HEK293T (cell line): ENCODE data around the gene ADGRL3.

Experiments
- ARNT ChIP-seq: fragments of 450-650 bp; IDR thresholded peaks from 2 replicates; pipeline ENCODE4 v1.6.1; 2017; ENCODE audit warnings: mild to moderate bottlenecking
- BHLHE40 ChIP-seq: fragments of 450-650 bp; IDR thresholded peaks from 2 replicates; pipeline ENCODE4 v1.6.1; 2016; ENCODE audit warnings: mild to moderate bottlenecking, moderate library complexity, borderline replicate concordance
- CTBP1 ChIP-seq: fragments of 450-650 bp; IDR thresholded peaks from 2 replicates; pipeline ENCODE4 v1.6.1; 2016; ENCODE audit warnings: borderline replicate concordance
- ELF4 ChIP-seq: fragments of 450-650 bp; IDR thresholded peaks from 2 replicates; pipeline ENCODE4 v1.6.1; 2017; ENCODE audit warnings: antibody characterized with exemption
- FOXA1 ChIP-seq: fragments of 450-650 bp; IDR thresholded peaks from 2 replicates; pipeline ENCODE4 v1.6.1; 2016; ENCODE audit warnings: mild to moderate bottlenecking
- FOXK2 ChIP-seq: fragments of 450-650 bp; IDR thresholded peaks from 2 replicates; pipeline ENCODE4 v1.6.1; 2016; ENCODE audit warnings: mild to moderate bottlenecking
- FOXM1 ChIP-seq: fragments of 450-650 bp; IDR thresholded peaks from 2 replicates; pipeline ENCODE4 v1.6.1; 2017; ENCODE audit warnings: mild to moderate bottlenecking, borderline replicate concordance
- HDGF ChIP-seq: fragments of 450-650 bp; IDR thresholded peaks from 2 replicates; pipeline ENCODE4 v1.6.1; 2017; ENCODE audit warnings: antibody characterized with exemption, borderline replicate concordance
- L3MBTL2 ChIP-seq: fragments of 450-650 bp; conservative IDR thresholded peaks from 2 replicates; pipeline ENCODE4 v1.6.1; 2016; ENCODE audit warnings: mild to moderate bottlenecking
- LEF1 ChIP-seq: fragments of 450-650 bp; IDR thresholded peaks from 2 replicates; pipeline ENCODE4 v1.6.1; 2017; ENCODE audit warnings: mild to moderate bottlenecking, borderline replicate concordance
- NFRKB ChIP-seq: fragments of 450-650 bp; IDR thresholded peaks from 2 replicates; pipeline ENCODE4 v1.6.1; 2016; ENCODE audit warnings: mild to moderate bottlenecking, moderate library complexity
- SP1 ChIP-seq: fragments of 450-650 bp; IDR thresholded peaks from 2 replicates; pipeline ENCODE4 v1.6.1; 2017
- SUZ12 ChIP-seq: fragments of 450-650 bp; IDR thresholded peaks from 2 replicates; pipeline ENCODE4 v1.6.1; 2016; ENCODE audit warnings: mild to moderate bottlenecking

- no peak for TF ChIP-seq FOXK2
- no peak for TF ChIP-seq NFRKB
- no peak for TF ChIP-seq SUZ12
- no peak for TF ChIP-seq BHLHE40
- TF ChIP-seq FOXM1, result no peak
- no peak for TF ChIP-seq FOXA1
- no peak for TF ChIP-seq SP1
- TF ChIP-seq LEF1, result no peak
- no peak for TF ChIP-seq ARNT
- no peak for TF ChIP-seq CTBP1
- TF ChIP-seq ELF4, result no peak
- TF ChIP-seq L3MBTL2, result no peak
- no peak for TF ChIP-seq HDGF
Observed at GRCh38 chr4:61489927-61490326, 289.8 kb downstream of the ADGRL3 start.
